K562 (cell line): ENCODE results near the gene SAMD15. TPM values are rescaled to one million over a fixed set of nuclear protein-coding genes. Genes with fewer than 3 reads are reported as not detected.
"Not testable (repeated sequence)": the region's sequence is repeated elsewhere in the genome, so short reads cannot be mapped to it uniquely, and the experiment has no call there.

Experiments
- ATAC-seq: fragments of 200-7000 bp; cut with Tn5 transposase; 3 replicates; pipeline ENCODE4 v1.9.1; 2020; ENCODE audit warnings: moderate library complexity
- BruUV-seq: library from RNA; stranded (reverse); fragments of 400-500 nt; replicated peaks from 2 replicates; lab custom pipeline; 2021; lab: Mats Ljungman, UMichigan
- CTCF ChIA-PET: fragments of 300-600 bp; formaldehyde crosslinking; extraction: SDS; loops from one replicate; lab custom pipeline; 2021; ENCODE audit warnings: low intra/inter-chr PET ratio; lab: Yijun Ruan, JAX
- POLR2A ChIA-PET: fragments of 300-600, 350-650 bp; sonication (Branson Sonifier 250); formaldehyde crosslinking; extraction: SDS; loops from one replicate; lab custom pipeline; 2021; ENCODE audit warnings: antibody characterized with exemption, inconsistent platforms; lab: Yijun Ruan, JAX
- DNase-seq, 4 experiments: peaks; one replicate each; pipeline versions ENCODE4 v3.0.0 to v3.0.0-alpha.2; 2011 to 2018; ENCODE audit warnings: low spot score in 3 of 4, mixed read lengths in 3 of 4; ENCODE audit errors: extremely low read depth in 1 of 4
- FAIRE-seq: peaks from 2 replicates; lab custom pipeline; 2011; peaks lifted over from hg19 to GRCh38; lab: Jason Lieb, UNC
- H2AFZ ChIP-seq: 2 replicates; pipeline ENCODE4 v1.6.0; 2011; ENCODE audit warnings: low read depth, low read length, control low read depth, inconsistent platforms
- H3K27ac ChIP-seq: fragments of 200-600 bp; 3 replicates; pipeline ENCODE4 v1.8.0; 2011; ENCODE audit warnings: low read depth, mild to moderate bottlenecking, control low read depth, inconsistent platforms, low read length, moderate library complexity, mixed read lengths; ENCODE audit errors: extremely low read depth
- H3K27me3 ChIP-seq, 2 experiments: fragments of 300-600 bp in 1 of 2; 2 replicates in 1 of 2; 3 replicates in 1 of 2; pipeline versions ENCODE4 v1.6.0 to v1.8.0; 2011; ENCODE audit warnings: inconsistent platforms in 2 of 2, low read length in 2 of 2, mild to moderate bottlenecking in 1 of 2, mixed read lengths in 1 of 2, moderate library complexity in 1 of 2; ENCODE audit not compliant: control insufficient read depth in 2 of 2, insufficient read depth in 2 of 2
- H3K36me3 ChIP-seq: fragments of 300-600 bp; 3 replicates; pipeline ENCODE4 v1.8.0; 2011; ENCODE audit warnings: mild to moderate bottlenecking, low read length, inconsistent platforms; ENCODE audit not compliant: control insufficient read depth, insufficient read depth
- H3K4me1 ChIP-seq, 2 experiments: fragments of 200-600 bp in 1 of 2; replicated peaks in 1 of 2; 2 replicates in 1 of 2; 3 replicates in 1 of 2; pipeline versions ENCODE4 v1.5.1 to v1.8.0; 2011; ENCODE audit warnings: inconsistent platforms in 2 of 2, low read length in 2 of 2, mild to moderate bottlenecking in 1 of 2, mixed read lengths in 1 of 2, moderate library complexity in 1 of 2; ENCODE audit not compliant: control insufficient read depth in 2 of 2, insufficient read depth in 2 of 2
- H3K4me2 ChIP-seq: 2 replicates; pipeline ENCODE4 v1.6.1; 2011; ENCODE audit warnings: low read length, control low read depth, inconsistent platforms, mixed read lengths; ENCODE audit not compliant: insufficient read depth
- H3K4me3 ChIP-seq: fragments of 200-600 bp; sonication (generic), shearing (Covaris generic); 2 replicates; pipeline ENCODE4 v1.5.1; 2016; ENCODE audit warnings: control low read depth, inconsistent platforms
- H3K79me2 ChIP-seq: fragments of 200-600 bp; 3 replicates; pipeline ENCODE4 v1.8.0; 2011; ENCODE audit warnings: low read length, inconsistent platforms; ENCODE audit not compliant: control insufficient read depth, insufficient read depth
- H3K9ac ChIP-seq, 2 experiments: 2 replicates each; pipeline versions ENCODE4 v1.6.0 to v1.6.1; 2011; ENCODE audit warnings: low read depth in 2 of 2, low read length in 2 of 2, control low read depth in 1 of 2, inconsistent platforms in 1 of 2, mild to moderate bottlenecking in 1 of 2, mixed read lengths in 1 of 2; ENCODE audit not compliant: insufficient read depth in 1 of 2
- H3K9me1 ChIP-seq: one replicate; pipeline ENCODE4 v1.6.0; 2011; ENCODE audit warnings: inconsistent platforms, mild to moderate bottlenecking, low read length, moderate library complexity; ENCODE audit not compliant: control insufficient read depth, insufficient read depth
- H3K9me3 ChIP-seq: replicated peaks from 2 replicates; pipeline ENCODE4 v1.5.1; 2011; ENCODE audit warnings: low read depth, low read length, inconsistent platforms; ENCODE audit not compliant: control insufficient read depth, insufficient read depth
- H4K20me1 ChIP-seq: replicated peaks from 2 replicates; pipeline ENCODE4 v1.6.1; 2011; ENCODE audit warnings: low read length, inconsistent platforms, mixed read lengths; ENCODE audit not compliant: control insufficient read depth, insufficient read depth
- ARID1B ChIP-seq: fragments of 450-650 bp; IDR thresholded peaks from 2 replicates; pipeline ENCODE4 v1.6.1; 2016; ENCODE audit warnings: antibody characterized with exemption, mild to moderate bottlenecking, inconsistent platforms
- CBFA2T2 ChIP-seq: fragments of 450-650 bp; conservative IDR thresholded peaks from 2 replicates; pipeline ENCODE4 v1.6.1; 2017; ENCODE audit warnings: mild to moderate bottlenecking
- CBFA2T3 ChIP-seq: fragments of 450-650 bp; IDR thresholded peaks from 2 replicates; pipeline ENCODE4 v1.6.1; 2017
- CXXC5 ChIP-seq: fragments of 250-450 bp; sonication (Bioruptor Pico); IDR thresholded peaks from 2 replicates; pipeline ENCODE4 v1.8.0; 2022; ENCODE audit warnings: inconsistent platforms, mild to moderate bottlenecking, moderate library complexity
- DACH1 ChIP-seq: fragments of 450-650 bp; IDR thresholded peaks from 2 replicates; pipeline ENCODE4 v1.6.1; 2018; ENCODE audit not compliant: partially characterized antibody
- DPF2 ChIP-seq: fragments of 450-650 bp; IDR thresholded peaks from 2 replicates; pipeline ENCODE4 v1.6.1; 2016
- GATAD2B ChIP-seq: fragments of 450-650 bp; IDR thresholded peaks from 2 replicates; pipeline ENCODE4 v1.6.1; 2017; ENCODE audit warnings: mild to moderate bottlenecking, borderline replicate concordance
- KDM1A ChIP-seq, 2 experiments: fragments of 450-650 bp; IDR thresholded peaks; 2 replicates each; pipeline ENCODE4 v1.6.1; 2016; ENCODE audit warnings: mild to moderate bottlenecking in 2 of 2
- MNT ChIP-seq, 2 experiments: fragments of 450-650 bp; conservative IDR thresholded peaks; 2 replicates each; pipeline ENCODE4 v1.6.1; 2017; ENCODE audit warnings: mild to moderate bottlenecking in 2 of 2, moderate library complexity in 2 of 2
- MTA2 ChIP-seq: fragments of 450-650 bp; IDR thresholded peaks from 2 replicates; pipeline ENCODE4 v1.6.1; 2016; ENCODE audit warnings: low read depth
- NCOR1 ChIP-seq: fragments of 450-650 bp; IDR thresholded peaks from 2 replicates; pipeline ENCODE4 v1.6.1; 2016; ENCODE audit warnings: mild to moderate bottlenecking, moderate library complexity
- NFIC ChIP-seq: fragments of 450-650 bp; IDR thresholded peaks from 2 replicates; pipeline ENCODE4 v1.6.1; 2017; ENCODE audit warnings: mild to moderate bottlenecking, inconsistent platforms
- NR2C1 ChIP-seq, 2 experiments: fragments of 450-650 bp; IDR thresholded peaks; 2 replicates each; pipeline ENCODE4 v1.6.1; 2017; ENCODE audit warnings: mild to moderate bottlenecking in 2 of 2, antibody characterized with exemption in 1 of 2, inconsistent platforms in 1 of 2, missing compliant biosample characterization in 1 of 2, missing genetic modification characterization in 1 of 2
- SOX6 ChIP-seq: fragments of 450-650 bp; IDR thresholded peaks from 2 replicates; pipeline ENCODE4 v1.6.1; 2014; ENCODE audit warnings: mild to moderate bottlenecking
- TAL1 ChIP-seq: fragments of 450-650 bp; IDR thresholded peaks from 2 replicates; pipeline ENCODE4 v1.6.1; 2016; ENCODE audit warnings: mild to moderate bottlenecking
- TCF3 ChIP-seq: sonication (generic); formaldehyde crosslinking; IDR thresholded peaks from 2 replicates; pipeline ENCODE4 v1.4.0; 2020; ENCODE audit warnings: mild to moderate bottlenecking, missing genetic modification reagents
- TRIM24 ChIP-seq, 2 experiments: fragments of 450-650 bp; IDR thresholded peaks; 2 replicates each; pipeline ENCODE4 v1.6.1; 2016
- WGBS: fragments of 100-300 bp; shearing (Covaris generic); methylation state at CpG from one replicate; pipeline ENCODE4 v1.1.6; 2016; ENCODE audit warnings: low coverage, mixed read lengths; ENCODE audit not compliant: insufficient coverage; ENCODE audit errors: missing lambda C conversion rate; 5-methylcytosine and 5-hydroxymethylcytosine counted together
- in situ Hi-C: fragments of 300-500 bp; cut with MboI; formaldehyde crosslinking; loops from 4 replicates; pipeline ENCODE4 v1.15.0; 2018; ENCODE audit warnings: inconsistent platforms, mixed read lengths
- intact Hi-C: fragments of 100-400 bp; cut with micrococcal nuclease; formaldehyde crosslinking; loops from 2 replicates; pipeline ENCODE4 v1.14.2; 2022
- polyA plus RNA-seq, 8 experiments: library from polyadenylated mRNA; depleted of rRNA in 4 of 8; stranded (reverse) in 5 of 8; unstranded in 3 of 8; fragments of >200 nt; fragmentation: Nextera tagmentation in 2 of 8; fragmentation: Illumina TruSeq in 1 of 8; extraction: Ambion mirVana in 2 of 8; extraction: Trizol in 1 of 8; gene quantifications; 2 replicates each; pipeline versions ENCODE4 v1.2.1 to v1.2.3, GENCODE V29; 2011 to 2014; ENCODE audit warnings: inconsistent platforms in 1 of 8, missing spikeins in 1 of 8
- total RNA-seq, 7 experiments: library from RNA; depleted of rRNA in 6 of 7; stranded (reverse); fragments of >200 nt in 6 of 7; fragmentation: Illumina TruSeq in 2 of 7; extraction: Trizol in 2 of 7; gene quantifications; 2 replicates each; pipeline versions ENCODE4 v1.2.1 to v1.2.3, GENCODE V29; 2011 to 2021; ENCODE audit warnings: low replicate concordance in 1 of 7

SAMD15 gene
- total and polyA plus RNA-seq, 9 of the 15 experiments (the other 6 are each of a cell fraction or from before 2014, with no cell fraction given): 0.18 to 0.54 (median 0.25) TPM

DNA sequence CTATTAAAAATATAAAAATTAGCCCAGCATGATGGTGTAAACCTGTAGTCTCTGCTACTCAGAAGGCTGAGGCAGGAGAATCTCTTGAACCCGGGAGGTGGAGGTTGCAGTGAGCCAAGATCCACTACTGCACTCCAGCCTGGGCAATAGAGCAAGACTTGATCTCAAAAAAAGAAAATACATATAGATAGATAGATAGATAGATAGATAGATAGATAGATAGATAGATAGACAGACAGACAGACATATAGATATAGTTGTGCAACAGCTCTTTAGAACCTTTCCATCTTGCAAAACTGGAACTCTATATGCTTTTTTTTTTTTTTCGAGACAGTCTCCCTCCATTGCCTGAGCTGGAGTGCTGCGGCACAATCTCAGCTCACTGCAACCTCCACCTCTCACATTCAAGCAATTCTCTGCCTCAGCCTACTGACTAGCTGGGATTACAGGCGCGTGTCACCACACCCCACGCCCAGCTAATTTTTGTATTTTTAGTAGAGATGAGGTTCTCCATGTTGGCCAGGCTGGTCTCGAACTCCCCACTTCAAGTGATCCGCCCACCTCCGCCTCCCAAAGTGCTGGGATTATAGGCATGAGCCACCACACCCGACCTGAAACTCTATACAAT, 38.3 kb downstream of the SAMD15 start:
- H3K9me1 ChIP-seq, in situ Hi-C loops, H4K20me1 ChIP-seq, FAIRE-seq, CTCF ChIA-PET, BruUV-seq, POLR2A ChIA-PET, H3K4me2 ChIP-seq, ATAC-seq, DNase-seq, H3K9ac ChIP-seq, H2AFZ ChIP-seq, H3K27me3 ChIP-seq, intact Hi-C loops, H3K79me2 ChIP-seq, H3K36me3 ChIP-seq, H3K9me3 ChIP-seq, H3K4me3 ChIP-seq: not testable (repeated sequence)
- TF ChIP-seq DACH1: peak; percentile 92
- WGBS: 39% methylated on average over 6 of the region's 10 CpGs
- peak overlapping the region; percentile 92; the same call in 1 of the 3 replicates for H3K27ac ChIP-seq
- peaks cover 20 to 25% of the 10 kb centered on the region in 2 experiments; a peak in 4 of 5 replicates for H3K4me1 ChIP-seq

GRCh38 chr14:77416098-77416497, 38.9 kb downstream of the SAMD15 start:
- FAIRE-seq (peak; percentile 6), DNase-seq (peak in 1 of 4 experiments; percentile 16)
- H3K79me2 ChIP-seq, H3K9ac ChIP-seq, H3K27me3 ChIP-seq, H3K36me3 ChIP-seq, H3K9me1 ChIP-seq, ATAC-seq, H3K4me2 ChIP-seq, BruUV-seq, in situ Hi-C loops, intact Hi-C loops, H3K4me3 ChIP-seq, CTCF ChIA-PET, H4K20me1 ChIP-seq, H3K9me3 ChIP-seq, H2AFZ ChIP-seq, POLR2A ChIA-PET: not testable (repeated sequence)
- peak overlapping the region; percentile 47; the same call in 1 of the 3 replicates for H3K27ac ChIP-seq
- 0% methylated on average over 2 of the region's 3 CpGs for WGBS
- H3K4me1 ChIP-seq: peaks cover 20 to 23% of the 10 kb centered on the region in 2 experiments; a peak in 4 of 5 replicates
- TF ChIP-seq CBFA2T3 (peak; percentile 85), TRIM24 (IDR thresholded peaks at IDR 0.05) (peak in 1 of 2 experiments; percentile 9; a peak in 1 of 4 replicates), NCOR1 (peak; percentile 36; the same call in 1 of the 2 replicates), ARID1B (peak; percentile 62), TCF3 (CRISPR knock-in tag) (peak; percentile 37; the same call in 1 of the 2 replicates), TAL1 (peak; percentile 55), DPF2 (peak; percentile 42; the same call in 1 of the 2 replicates), NR2C1 (IDR thresholded peaks at IDR 0.05) (peak; percentile 59), NR2C1 (tag; IDR thresholded peaks at IDR 0.05) (peak; percentile 65), GATAD2B (peak; percentile 24; the same call in 1 of the 2 replicates), KDM1A (IDR thresholded peaks at IDR 0.05) (peak; percentile 72 to 76; a peak in 3 of 4 replicates), MNT (conservative IDR thresholded peaks at IDR 0.05) (0 out of 4 replicates have a peak, but pooled peaks of 1 of the 2 experiments have one; percentile 27), CXXC5 (CRISPR knock-in tag) (peak; percentile 44), SOX6 (peak; percentile 94), MTA2 (peak; percentile 21; the same call in 1 of the 2 replicates), CBFA2T2 (peak; percentile 76), NFIC (peak; percentile 36; the same call in 1 of the 2 replicates)
